Stimulated activated CD4-positive, alpha-beta T cell treated with anti-CD3 and anti-CD28 coated beads, Interleukin-4, amount 100 ng/mL, for 24 hours (primary cell): ENCODE results near the gene ATRN.

ENCODE experiments used
- DNase-seq: peaks from one replicate; pipeline ENCODE4 v3.0.0-alpha.2; 2020

Gene ATRN

GRCh38 chr20:3660262-3661059, 189.6 kb downstream of the ATRN start:
- no peak for DNase-seq

- no peak for DNase-seq
Measured at GRCh38 chr20:3661060-3661813, 190.4 kb downstream of the ATRN start.

GRCh38 chr20:3661814-3662665, 191.2 kb downstream of the ATRN start:
- no peak for DNase-seq

- DNase-seq, result no peak
Measured at GRCh38 chr20:3663031-3663701, 192.3 kb downstream of the ATRN start, which contains the start of gene GFRA4. Gene GFRA4, minus strand, starts transcription at chr20:3663399. Its CDS starts 0 bp downstream, at chr20:3663399.

GRCh38 chr20:3663858-3664257, 193.0 kb downstream of the ATRN start:
- DNase-seq, result no peak

- no peak for DNase-seq
Measured at GRCh38 chr20:3667434-3668037, 196.7 kb downstream of the ATRN start.

- DNase-seq, result no peak
Measured at GRCh38 chr20:3669710-3670367, 199.0 kb downstream of the ATRN start.

GRCh38 chr20:3670511-3670910, 199.7 kb downstream of the ATRN start:
- DNase-seq, result no peak

GRCh38 chr20:3670945-3671344, 200.1 kb downstream of the ATRN start:
- no peak for DNase-seq

GRCh38 chr20:3671986-3672546, 201.2 kb downstream of the ATRN start:
- DNase-seq, result no peak

GRCh38 chr20:3672547-3673171, 201.8 kb downstream of the ATRN start:
- DNase-seq, result no peak

GRCh38 chr20:3673221-3674070, 202.6 kb downstream of the ATRN start:
- no peak for DNase-seq

- no peak for DNase-seq
Measured at GRCh38 chr20:3674447-3674846, 203.6 kb downstream of the ATRN start.

GRCh38 chr20:3674995-3675900, 204.4 kb downstream of the ATRN start:
- DNase-seq, result no peak

GRCh38 chr20:3677733-3678132, 206.9 kb downstream of the ATRN start:
- DNase-seq, result no peak

GRCh38 chr20:3678198-3678597, 207.4 kb downstream of the ATRN start:
- DNase-seq, result no peak

- no peak for DNase-seq
Measured at GRCh38 chr20:3678856-3679720, 208.3 kb downstream of the ATRN start.
